NT2/D1 (cell line): Measurements from ENCODE around the gene LPP.

Source experiments
- DNase-seq: peaks from one replicate; pipeline ENCODE4 v3.0.0-alpha.2; 2011; ENCODE audit warnings: low read depth, low spot score
- H3K27me3 ChIP-seq: 2 replicates; pipeline ENCODE4 v1.6.0; 2011; ENCODE audit warnings: mild to moderate bottlenecking; ENCODE audit not compliant: insufficient read length, insufficient read depth
- H3K36me3 ChIP-seq: 2 replicates; pipeline ENCODE4 v1.6.1; 2011; ENCODE audit warnings: mild to moderate bottlenecking, low read length, mixed read lengths; ENCODE audit not compliant: insufficient read depth, insufficient read length
- H3K4me1 ChIP-seq: 2 replicates; pipeline ENCODE4 v1.5.1; 2011; ENCODE audit not compliant: insufficient read depth, insufficient read length
- H3K4me3 ChIP-seq: 2 replicates; pipeline ENCODE4 v1.5.1; 2011; ENCODE audit warnings: low read depth; ENCODE audit not compliant: insufficient read length
- H3K9ac ChIP-seq: 2 replicates; pipeline ENCODE4 v1.6.0; 2011; ENCODE audit warnings: low read depth; ENCODE audit not compliant: insufficient read length
- H3K9me3 ChIP-seq: 2 replicates; pipeline ENCODE4 v1.5.1; 2011; ENCODE audit warnings: mild to moderate bottlenecking, low read length; ENCODE audit not compliant: insufficient read depth
- SUZ12 ChIP-seq: IDR thresholded peaks from 2 replicates; pipeline ENCODE4 v1.6.1; 2011; ENCODE audit not compliant: insufficient read length, insufficient read depth; ENCODE audit errors: extremely low read depth
- YY1 ChIP-seq: IDR thresholded peaks from 2 replicates; pipeline ENCODE4 v1.6.1; 2011; ENCODE audit not compliant: insufficient read length, insufficient read depth
- ZNF274 ChIP-seq: IDR thresholded peaks from 2 replicates; pipeline ENCODE4 v1.6.1; 2011; ENCODE audit warnings: mild to moderate bottlenecking, low read depth, low read length

LPP gene

DNA sequence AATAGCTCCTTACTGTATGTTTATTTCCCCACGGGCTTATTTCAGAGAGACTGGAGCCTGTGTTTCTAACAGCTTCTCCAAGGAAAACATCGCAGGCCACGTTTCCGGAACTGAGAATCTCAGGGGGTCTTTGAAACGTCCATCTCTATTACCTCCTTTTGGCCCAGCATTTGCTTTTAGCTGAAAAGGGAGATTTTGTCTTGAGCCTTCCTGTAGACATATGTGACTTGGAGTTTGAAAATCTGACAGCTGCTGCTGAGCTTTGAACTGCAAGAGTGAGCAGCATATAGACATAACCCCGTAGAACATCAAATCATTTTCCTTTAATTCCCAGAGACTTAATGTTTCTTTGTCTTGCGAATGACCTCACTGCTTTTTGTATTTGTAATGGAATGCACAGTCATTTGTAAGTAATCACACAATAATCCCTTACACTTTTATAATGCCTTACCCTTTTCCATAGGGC is 54.6 kb downstream of the LPP start:
- peaks cover 16% of the 10 kb centered on the region for H3K36me3 ChIP-seq
- H3K9me3 ChIP-seq: no peaks in the 10 kb centered on the region
- no peaks in the 10 kb centered on the region for H3K27me3 ChIP-seq
- no peak overlapping the region for H3K9ac ChIP-seq
- peaks cover 7% of the 10 kb centered on the region for H3K4me1 ChIP-seq
- no peak overlapping the region for H3K4me3 ChIP-seq
- DNase-seq: no peak
- TF ChIP-seq SUZ12: no peak

DNA sequence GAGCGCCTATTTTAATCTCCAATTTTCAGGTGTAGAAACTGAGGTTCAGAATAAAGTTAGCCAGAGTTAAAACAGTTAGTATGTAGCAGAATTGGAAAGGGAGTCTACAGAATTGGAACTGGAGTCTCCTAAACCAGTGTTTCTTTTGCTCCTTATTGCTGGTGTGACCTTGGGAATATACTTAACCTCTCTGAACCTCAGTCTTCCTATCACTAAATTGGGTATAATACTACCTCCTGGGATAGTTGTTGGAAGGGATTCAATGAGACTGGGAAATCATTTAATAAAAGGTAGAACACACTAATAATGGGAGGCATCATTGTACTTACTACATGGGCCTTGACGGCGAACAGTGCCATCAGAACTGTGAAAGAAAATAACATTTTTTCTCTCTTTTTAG is 55.1 kb downstream of the LPP start:
- no peaks in the 10 kb centered on the region for H3K9me3 ChIP-seq
- no peak overlapping the region for H3K4me3 ChIP-seq
- no peaks in the 10 kb centered on the region for H3K27me3 ChIP-seq
- TF ChIP-seq ZNF274 (no peak), YY1 (no peak), SUZ12 (no peak)
- H3K9ac ChIP-seq: no peak overlapping the region
- DNase-seq: no peak
- peaks cover 7% of the 10 kb centered on the region for H3K4me1 ChIP-seq
- H3K36me3 ChIP-seq: peaks cover 16% of the 10 kb centered on the region

DNA sequence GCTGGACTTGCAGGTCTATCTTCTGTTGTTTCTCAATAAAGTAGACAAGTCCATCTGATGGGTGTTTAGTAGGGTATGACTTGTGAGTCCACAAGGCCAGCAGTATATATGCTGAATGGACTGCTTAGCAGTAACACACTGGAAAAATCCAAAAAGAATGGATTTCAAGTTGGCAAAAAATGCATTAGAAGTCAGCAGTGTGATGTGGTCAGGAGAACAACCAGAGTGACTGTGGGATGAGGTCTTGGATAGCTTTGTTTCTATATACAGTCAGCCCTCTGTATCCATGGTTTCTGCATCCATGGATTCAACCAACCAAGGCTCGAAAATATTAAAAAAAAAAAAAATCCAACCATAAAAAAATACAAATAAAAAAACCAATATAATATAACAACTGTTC is 55.8 kb downstream of the LPP start:
- Histone ChIP-seq H3K9ac (no peak overlapping the region), H3K9me3 (no peaks in the 10 kb centered on the region), H3K4me1 (peaks cover 7% of the 10 kb centered on the region), H3K4me3 (no peak overlapping the region), H3K36me3 (peaks cover 22% of the 10 kb centered on the region), H3K27me3 (no peaks in the 10 kb centered on the region)
- no peak for TF ChIP-seq ZNF274
- TF ChIP-seq YY1: no peak
- TF ChIP-seq SUZ12: no peak
- no peak for DNase-seq

- Histone ChIP-seq H3K27me3 (no peaks in the 10 kb centered on the region), H3K36me3 (peaks cover 23% of the 10 kb centered on the region), H3K9ac (no peak overlapping the region), H3K4me1 (peaks cover 7% of the 10 kb centered on the region), H3K4me3 (no peak overlapping the region), H3K9me3 (no peaks in the 10 kb centered on the region)
- DNase-seq: no peak
- TF ChIP-seq YY1 (no peak), ZNF274 (no peak), SUZ12 (no peak)
Measured at GRCh38 chr3:188211476-188211875, 57.5 kb downstream of the LPP start.

- peak; percentile 22 for DNase-seq
- H3K9ac ChIP-seq: peak overlapping the region; percentile 64
- H3K4me1 ChIP-seq: peaks cover 13% of the 10 kb centered on the region
- TF ChIP-seq YY1 (no peak), ZNF274 (no peak), SUZ12 (no peak)
- H3K4me3 ChIP-seq: no peak overlapping the region
- H3K9me3 ChIP-seq: no peaks in the 10 kb centered on the region
- peaks cover 32% of the 10 kb centered on the region for H3K36me3 ChIP-seq
- H3K27me3 ChIP-seq: no peaks in the 10 kb centered on the region
Measured at GRCh38 chr3:188212308-188212969, 58.5 kb downstream of the LPP start.

GRCh38 chr3:188214442-188214841 is 60.5 kb downstream of the LPP start:
- peaks cover 13% of the 10 kb centered on the region for H3K4me1 ChIP-seq
- DNase-seq: no peak
- H3K9ac ChIP-seq: no peak overlapping the region

DNA sequence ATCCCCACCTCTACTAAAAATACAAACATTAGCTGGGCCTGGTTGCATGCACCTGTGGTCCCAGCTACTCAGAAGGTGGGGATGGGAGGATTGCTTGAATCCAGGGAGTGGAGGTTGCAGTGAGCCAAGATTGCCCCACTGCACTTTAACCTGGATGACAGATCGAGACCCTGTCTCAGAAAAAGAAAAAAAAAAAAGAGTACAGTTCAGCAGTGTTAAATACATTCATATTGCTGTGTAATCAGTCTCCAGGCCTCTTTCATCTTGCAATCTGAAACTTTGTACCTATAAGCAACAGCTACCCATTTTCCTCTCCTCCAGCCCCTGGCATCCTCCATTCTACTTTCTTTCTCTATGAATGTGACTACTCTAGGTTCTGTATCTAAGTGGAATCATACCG is 61.2 kb downstream of the LPP start:
- H3K9me3 ChIP-seq: no peaks in the 10 kb centered on the region
- TF ChIP-seq YY1: no peak
- no peak for TF ChIP-seq SUZ12
- TF ChIP-seq ZNF274: no peak
- DNase-seq: no peak
- H3K9ac ChIP-seq: no peak overlapping the region
- H3K27me3 ChIP-seq: no peaks in the 10 kb centered on the region
- H3K4me3 ChIP-seq: no peak overlapping the region
- peaks cover 48% of the 10 kb centered on the region for H3K36me3 ChIP-seq
- H3K4me1 ChIP-seq: peaks cover 13% of the 10 kb centered on the region

More at GRCh38 chr3:188214442-188214841, 60.5 kb downstream of the LPP start:
- Histone ChIP-seq H3K36me3 (peaks cover 45% of the 10 kb centered on the region), H3K4me3 (no peak overlapping the region), H3K27me3 (no peaks in the 10 kb centered on the region), H3K9me3 (no peaks in the 10 kb centered on the region)
- TF ChIP-seq SUZ12: no peak
- no peak for TF ChIP-seq YY1
- no peak for TF ChIP-seq ZNF274
